Keratinocyte (primary cell): Measurements from ENCODE around the gene RERE. TPM values are rescaled to one million over a fixed set of nuclear protein-coding genes. Genes with fewer than 3 reads are reported as not detected.

ENCODE experiments used
- DNase-seq: peaks from one replicate; pipeline ENCODE4 v3.0.0-alpha.2; 2011; ENCODE audit warnings: low read depth, missing footprints, low spot score
- FAIRE-seq: peaks from 2 replicates; lab custom pipeline; 2011; peaks lifted over from hg19 to GRCh38; lab: Jason Lieb, UNC
- H2AFZ ChIP-seq: 2 replicates; pipeline ENCODE4 v1.6.0; 2012; ENCODE audit warnings: low read length, control low read depth, inconsistent platforms; ENCODE audit not compliant: control insufficient read depth
- H3K27ac ChIP-seq: 2 replicates; pipeline ENCODE4 v1.5.1; 2011; ENCODE audit warnings: low read length; ENCODE audit not compliant: control insufficient read depth, insufficient read depth
- H3K27me3 ChIP-seq: 3 replicates; pipeline ENCODE4 v1.6.0; 2011; ENCODE audit warnings: low read length; ENCODE audit not compliant: control insufficient read depth, insufficient read depth; ENCODE audit errors: extremely low read depth
- H3K36me3 ChIP-seq, 2 experiments: 2 replicates in 1 of 2; 3 replicates in 1 of 2; pipeline ENCODE4 v1.5.1; 2011; ENCODE audit warnings: low read length in 2 of 2, mild to moderate bottlenecking in 1 of 2; ENCODE audit not compliant: control insufficient read depth in 2 of 2, insufficient read depth in 2 of 2; ENCODE audit errors: extremely low read depth in 1 of 2
- H3K4me1 ChIP-seq: 3 replicates; pipeline ENCODE4 v1.5.1; 2011; ENCODE audit warnings: low read length; ENCODE audit not compliant: control insufficient read depth, insufficient read depth; ENCODE audit errors: extremely low read depth
- H3K4me2 ChIP-seq: 3 replicates; pipeline ENCODE4 v1.6.0; 2011; ENCODE audit warnings: low read depth, low read length; ENCODE audit not compliant: control insufficient read depth, insufficient read depth; ENCODE audit errors: extremely low read depth
- H3K4me3 ChIP-seq, 3 experiments: fragments of 200-600 bp in 1 of 3; sonication (generic) in 1 of 3; 2 replicates in 2 of 3; 3 replicates in 1 of 3; pipeline ENCODE4 v1.5.1; 2011 to 2016; ENCODE audit warnings: low read length in 3 of 3, mild to moderate bottlenecking in 3 of 3, control low read depth in 2 of 3, inconsistent platforms in 1 of 3, low read depth in 1 of 3, mixed read lengths in 1 of 3, mixed run types in 1 of 3, moderate library complexity in 1 of 3; ENCODE audit not compliant: control insufficient read depth in 2 of 3, insufficient read depth in 2 of 3; ENCODE audit errors: extremely low read depth in 1 of 3
- H3K79me2 ChIP-seq: 2 replicates; pipeline ENCODE4 v1.6.0; 2012; ENCODE audit warnings: low read length; ENCODE audit not compliant: control insufficient read depth, insufficient read depth
- H3K9ac ChIP-seq: 3 replicates; pipeline ENCODE4 v1.6.0; 2011; ENCODE audit warnings: low read length; ENCODE audit not compliant: control insufficient read depth, insufficient read depth; ENCODE audit errors: extremely low read depth
- H3K9me1 ChIP-seq: 3 replicates; pipeline ENCODE4 v1.6.0; 2011; ENCODE audit warnings: low read length; ENCODE audit not compliant: control insufficient read depth, insufficient read depth; ENCODE audit errors: extremely low read depth
- H3K9me3 ChIP-seq: 2 replicates; pipeline ENCODE4 v1.5.1; 2012; ENCODE audit warnings: low read depth, low read length; ENCODE audit not compliant: control insufficient read depth
- H4K20me1 ChIP-seq: 3 replicates; pipeline ENCODE4 v1.6.0; 2011; ENCODE audit warnings: low read length; ENCODE audit not compliant: control insufficient read depth, insufficient read depth; ENCODE audit errors: extremely low read depth
- EZH2 ChIP-seq: IDR thresholded peaks from one replicate; pipeline ENCODE4 v1.6.1; 2012; ENCODE audit warnings: inconsistent platforms, mild to moderate bottlenecking, low read length, moderate library complexity
- dilution Hi-C: fragments of 300-500 bp; cut with MboI; formaldehyde crosslinking; loops from one replicate; pipeline ENCODE4 v1.7.0; 2020; ENCODE audit warnings: low sequenced_read_pairs; ENCODE audit not compliant: extremely low pct_ligation_motif_present
- polyA plus RNA-seq, 5 experiments: library from polyadenylated mRNA; depleted of rRNA in 3 of 5; stranded (reverse) in 3 of 5; stranded (forward) in 1 of 5; unstranded in 1 of 5; fragments of >200 nt; gene quantifications; 1 replicate in 1 of 5; 2 replicates in 3 of 5; 3 replicates in 1 of 5; pipeline versions ENCODE4 v1.2.1 to v1.2.3, GENCODE V29; 2011 to 2012; ENCODE audit warnings: missing spikeins in 2 of 5, low read depth in 1 of 5, low replicate concordance in 1 of 5
- TF ChIP-seq, protein P1 (sequence below), 3 experiments: IDR thresholded peaks in 1 of 3; conservative IDR thresholded peaks in 1 of 3; optimal IDR thresholded peaks in 1 of 3; 2 replicates in 2 of 3; 3 replicates in 1 of 3; pipeline versions ENCODE3 to v1.5.1; 2011; ENCODE audit warnings: low read length in 3 of 3, mild to moderate bottlenecking in 3 of 3, moderate library complexity in 2 of 3, control low read depth in 1 of 3, inconsistent platforms in 1 of 3; ENCODE audit not compliant: insufficient read depth in 2 of 3; ENCODE audit errors: extremely low read depth in 1 of 3

RERE gene
- polyA plus RNA-seq, 1 donor (not counting 4 experiments of a cell fraction or from before 2014, with no cell fraction given), result 3.8 TPM

DNA sequence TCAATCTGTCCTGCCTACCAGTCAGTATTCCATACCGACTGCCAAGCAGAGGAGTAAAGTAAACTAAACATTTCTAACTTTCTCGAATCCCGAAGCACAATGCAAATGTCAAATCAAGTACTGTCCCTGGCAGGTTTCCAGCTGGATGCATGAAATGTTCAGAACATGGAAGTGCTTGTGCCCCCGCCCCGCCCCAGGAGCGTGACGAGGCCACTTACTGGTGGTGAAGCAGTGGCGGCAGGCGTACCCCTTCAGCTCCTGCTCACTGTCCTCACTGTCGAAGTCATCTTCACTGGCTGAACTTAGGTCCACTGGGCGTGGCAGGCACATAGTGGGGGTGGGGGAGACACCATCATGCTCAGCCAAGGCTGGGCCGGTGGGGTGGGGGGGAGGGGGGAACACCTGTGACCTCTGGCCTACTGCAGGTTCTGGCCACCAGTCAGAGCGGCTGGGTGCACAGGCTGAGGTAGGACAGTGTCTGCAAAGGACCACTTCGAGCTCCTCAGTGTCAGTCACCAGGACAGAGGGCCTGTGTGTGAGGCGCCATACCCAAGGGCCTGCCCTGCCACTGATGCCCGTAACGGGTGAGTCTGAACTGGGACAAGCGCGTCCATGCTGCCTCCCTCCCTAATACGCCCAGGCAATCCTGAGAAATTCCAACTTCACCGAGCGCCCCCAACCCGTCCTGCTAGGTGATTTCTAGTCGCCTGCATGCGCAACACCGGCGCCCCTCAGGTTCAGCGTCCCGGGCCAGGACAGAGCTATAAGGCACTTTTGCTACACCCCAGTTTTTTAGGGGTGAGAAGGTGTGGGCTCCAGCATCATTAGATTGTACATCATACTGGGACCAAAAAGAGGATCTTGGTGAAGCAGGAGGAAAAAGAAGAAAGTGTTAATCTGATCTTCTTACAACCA lies 452.7 kb downstream of the RERE start:
- no peaks in the 10 kb centered on the region for H3K9me3 ChIP-seq
- H3K36me3 ChIP-seq, result peaks cover 13 to 25% of the 10 kb centered on the region in 2 experiments
- peaks cover 3% of the 10 kb centered on the region for H3K9me1 ChIP-seq
- TF ChIP-seq, protein P1, sequence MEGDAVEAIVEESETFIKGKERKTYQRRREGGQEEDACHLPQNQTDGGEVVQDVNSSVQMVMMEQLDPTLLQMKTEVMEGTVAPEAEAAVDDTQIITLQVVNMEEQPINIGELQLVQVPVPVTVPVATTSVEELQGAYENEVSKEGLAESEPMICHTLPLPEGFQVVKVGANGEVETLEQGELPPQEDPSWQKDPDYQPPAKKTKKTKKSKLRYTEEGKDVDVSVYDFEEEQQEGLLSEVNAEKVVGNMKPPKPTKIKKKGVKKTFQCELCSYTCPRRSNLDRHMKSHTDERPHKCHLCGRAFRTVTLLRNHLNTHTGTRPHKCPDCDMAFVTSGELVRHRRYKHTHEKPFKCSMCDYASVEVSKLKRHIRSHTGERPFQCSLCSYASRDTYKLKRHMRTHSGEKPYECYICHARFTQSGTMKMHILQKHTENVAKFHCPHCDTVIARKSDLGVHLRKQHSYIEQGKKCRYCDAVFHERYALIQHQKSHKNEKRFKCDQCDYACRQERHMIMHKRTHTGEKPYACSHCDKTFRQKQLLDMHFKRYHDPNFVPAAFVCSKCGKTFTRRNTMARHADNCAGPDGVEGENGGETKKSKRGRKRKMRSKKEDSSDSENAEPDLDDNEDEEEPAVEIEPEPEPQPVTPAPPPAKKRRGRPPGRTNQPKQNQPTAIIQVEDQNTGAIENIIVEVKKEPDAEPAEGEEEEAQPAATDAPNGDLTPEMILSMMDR (optimal IDR thresholded peaks at IDR 0.05 in 1 of 3, IDR thresholded peaks at IDR 0.05 in 1 of 3, conservative IDR thresholded peaks at IDR 0.05 in 1 of 3; ENCODE audit: extremely low read depth in 1 of 3, insufficient read depth in 2 of 3, low read length in 3 of 3), result no peak
- no peak for TF ChIP-seq EZH2
- H3K9ac ChIP-seq, result no peak overlapping the region
- peaks cover 4% of the 10 kb centered on the region for H3K79me2 ChIP-seq
- no peaks in the 10 kb centered on the region for H3K4me1 ChIP-seq
- H3K4me3 ChIP-seq, result no peak overlapping the region
- dilution Hi-C loops, result no loop called here
- no peak overlapping the region for H3K4me2 ChIP-seq
- FAIRE-seq, result no peak
- no peak for DNase-seq
- H3K27me3 ChIP-seq, result no peaks in the 10 kb centered on the region
- H3K27ac ChIP-seq, result no peak overlapping the region
- no peaks in the 10 kb centered on the region for H4K20me1 ChIP-seq
- no peak overlapping the region for H2AFZ ChIP-seq

DNA sequence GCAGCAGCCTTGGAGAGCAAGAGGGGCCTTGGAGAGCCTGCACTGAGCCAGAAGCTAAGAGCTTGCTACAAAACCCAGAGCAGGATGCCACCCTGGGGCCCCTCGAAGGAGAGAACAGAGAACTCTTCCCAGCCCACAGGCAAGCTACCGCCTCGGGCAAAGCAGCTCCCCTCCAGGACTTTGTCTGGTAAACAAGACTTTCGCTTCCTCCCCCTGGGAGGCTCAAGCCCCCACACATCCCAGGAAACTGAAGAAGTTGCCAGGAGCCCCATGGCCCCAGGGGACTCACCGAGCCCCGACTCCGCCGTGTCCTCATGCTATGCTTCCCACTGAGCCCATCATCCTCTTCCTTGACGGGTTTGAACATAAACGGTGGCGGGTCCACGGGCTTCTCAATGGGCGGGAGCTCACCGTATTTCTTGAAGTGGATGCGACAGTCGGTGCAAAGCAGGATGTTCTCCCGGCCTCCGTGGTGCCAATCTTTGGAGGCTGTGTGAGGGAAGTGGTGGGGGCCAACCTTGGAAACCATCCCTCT lies 453.6 kb downstream of the RERE start:
- DNase-seq (no peak), FAIRE-seq (no peak)
- Histone ChIP-seq H3K4me2 (no peak overlapping the region), H3K9ac (no peak overlapping the region), H3K27ac (no peak overlapping the region), H3K36me3 (peaks cover 20 to 27% of the 10 kb centered on the region in 2 experiments), H4K20me1 (no peaks in the 10 kb centered on the region), H3K79me2 (peaks cover 4% of the 10 kb centered on the region), H3K27me3 (no peaks in the 10 kb centered on the region), H3K4me1 (no peaks in the 10 kb centered on the region), H3K9me3 (no peaks in the 10 kb centered on the region), H2AFZ (no peak overlapping the region), H3K9me1 (peaks cover 3% of the 10 kb centered on the region), H3K4me3 (no peak overlapping the region)
- no peak for TF ChIP-seq EZH2
- TF ChIP-seq, protein P1 (optimal IDR thresholded peaks at IDR 0.05 in 1 of 3, IDR thresholded peaks at IDR 0.05 in 1 of 3, conservative IDR thresholded peaks at IDR 0.05 in 1 of 3; ENCODE audit: extremely low read depth in 1 of 3, insufficient read depth in 2 of 3, low read length in 3 of 3), result no peak
- dilution Hi-C loops, result no loop called here
